ENCODE results near the gene GHRH. TPM values are rescaled to one million over a fixed set of nuclear protein-coding genes. Genes with fewer than 3 reads are reported as not detected.

The GHRH gene
- total and polyA plus RNA-seq, 11 donors: not detected

- Histone ChIP-seq H3K9me3 (no peaks in the 10 kb centered on the region), H3K27ac (no peak overlapping the region), H3K4me3 (no peak overlapping the region), H3K27me3 (no peaks in the 10 kb centered on the region), H3K36me3 (peaks cover 0 to 69% (median 42%) of the 10 kb centered on the region in 9 donors), H3K4me1 (peaks cover 0 to 29% (median 12%) of the 10 kb centered on the region in 12 donors)
- no peak for ATAC-seq
- intact Hi-C loops (cut with DNase I): no loop called here
- TF ChIP-seq CTCF (IDR thresholded peaks at IDR 0.05): no peak
- TF ChIP-seq POLR2A (IDR thresholded peaks at IDR 0.05): no peak
- whole genome bisulfite sequencing, 4 donors: 89 to 97% (median 93%) methylated on average over 2 of the region's 2 CpGs
- no peak for DNase-seq
Measured at GRCh38 chr20:37302981-37303380, 41.4 kb upstream of the GHRH start.

- H3K4me3 ChIP-seq: no peak overlapping the region
- no peak overlapping the region for H3K27ac ChIP-seq
- no peaks in the 10 kb centered on the region for H3K9me3 ChIP-seq
- DNase-seq (no peak), ATAC-seq (no peak)
- H3K4me1 ChIP-seq: peaks cover 0 to 28% (median 20%) of the 10 kb centered on the region in 12 donors
- intact Hi-C loops (cut with DNase I): no loop called here
- peaks cover 0 to 62% (median 37%) of the 10 kb centered on the region in 9 donors for H3K36me3 ChIP-seq
- TF ChIP-seq POLR2A (IDR thresholded peaks at IDR 0.05) (no peak), CTCF (IDR thresholded peaks at IDR 0.05) (no peak)
- H3K27me3 ChIP-seq: no peaks in the 10 kb centered on the region
- WGBS, 4 donors: 94 to 98% (median 95%) methylated on average over 3 of the region's 3 CpGs
Measured at GRCh38 chr20:37301558-37301957, 39.9 kb upstream of the GHRH start.

- TF ChIP-seq POLR2A (IDR thresholded peaks at IDR 0.05) (no peak), CTCF (IDR thresholded peaks at IDR 0.05) (no peak)
- DNase-seq (no peak), ATAC-seq (no peak)
- intact Hi-C loops (cut with DNase I): no loop called here
- Histone ChIP-seq H3K4me1 (peaks cover 0 to 29% (median 20%) of the 10 kb centered on the region in 12 donors), H3K36me3 (peaks cover 0 to 59% (median 37%) of the 10 kb centered on the region in 9 donors), H3K27ac (no peak overlapping the region), H3K4me3 (no peak overlapping the region), H3K9me3 (no peaks in the 10 kb centered on the region), H3K27me3 (no peaks in the 10 kb centered on the region)
- 96 to 98% (median 97%) methylated on average over 9 of the region's 9 CpGs for WGBS, 4 donors
Measured at GRCh38 chr20:37301120-37301519, 39.5 kb upstream of the GHRH start.

GRCh38 chr20:37299718-37300528, 38.3 kb upstream of the GHRH start:
- Histone ChIP-seq H3K4me3 (no peak overlapping the region), H3K9me3 (no peaks in the 10 kb centered on the region), H3K4me1 (peaks cover 0 to 38% (median 17%) of the 10 kb centered on the region in 12 donors), H3K27me3 (no peaks in the 10 kb centered on the region), H3K36me3 (peaks cover 0 to 51% (median 37%) of the 10 kb centered on the region in 9 donors), H3K27ac (peak overlapping the region in 1 of 12 donors; percentile 81)
- 65 to 73% (median 68%) methylated on average over 6 of the region's 6 CpGs for WGBS, 4 donors
- peak in 2 of 4 donors; percentile 21 to 53 for ATAC-seq
- TF ChIP-seq CTCF (IDR thresholded peaks at IDR 0.05): no peak
- no peak for TF ChIP-seq POLR2A (IDR thresholded peaks at IDR 0.05)
- DNase-seq: no peak
- intact Hi-C loops (cut with DNase I): no loop called here
